Hypothalamus (tissue), 51 donors: ENCODE results near the gene PHETA1.
"Not testable (repeated sequence)": the region's sequence is repeated elsewhere in the genome, so short reads cannot be mapped to it uniquely, and the experiment has no call there.

ENCODE experiments used
- DNase-seq, 51 donors: peaks; one replicate each; lab custom pipeline; 2025; lab: John Stamatoyannopoulos, UW

The PHETA1 gene

GRCh38 chr12:111384596-111384995, 15.7 kb upstream of the PHETA1 start:
- DNase-seq: no peak

- DNase-seq: no peak
Measured at GRCh38 chr12:111379942-111380554, 11.2 kb upstream of the PHETA1 start.

GRCh38 chr12:111377440-111377839, 8.5 kb upstream of the PHETA1 start:
- DNase-seq: no peak

- DNase-seq: not testable (repeated sequence)
Measured at GRCh38 chr12:111373231-111373630, 4.3 kb upstream of the PHETA1 start.

DNA sequence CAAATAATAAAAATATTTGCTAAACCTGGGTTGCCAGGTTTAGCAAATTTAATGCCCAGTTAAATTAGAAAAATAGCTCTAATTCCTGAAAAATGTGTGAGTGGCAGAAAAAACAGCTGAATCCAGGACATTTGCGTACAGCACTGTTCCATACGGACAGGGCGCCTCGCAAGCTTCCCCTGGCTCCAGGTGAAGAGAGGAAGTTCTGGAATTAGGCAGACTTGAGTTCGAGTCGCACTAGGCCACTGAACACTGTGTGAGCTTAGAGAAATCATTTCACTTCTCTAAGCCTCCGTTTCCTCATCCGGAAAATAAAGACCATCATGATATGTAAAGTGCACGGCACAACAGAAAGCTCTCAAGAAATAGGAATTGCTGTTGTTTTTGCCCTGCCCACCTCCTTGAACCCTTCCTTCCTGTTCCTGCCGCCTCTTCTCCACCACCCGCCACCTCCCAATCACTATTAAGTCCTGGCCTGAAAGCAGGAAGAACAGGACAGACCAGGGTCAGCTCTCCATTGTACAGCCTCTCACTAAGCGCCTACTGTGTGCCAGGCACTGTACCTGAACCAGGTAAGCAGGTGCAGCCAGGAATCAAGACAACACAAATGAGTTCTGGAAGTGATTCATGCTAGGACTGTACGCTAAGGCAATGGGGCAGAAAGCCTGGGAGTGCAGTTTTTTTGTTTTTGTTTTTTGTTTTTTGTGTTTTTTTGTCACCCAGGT, 763 bp upstream of the PHETA1 start:
- DNase-seq: no peak

DNA sequence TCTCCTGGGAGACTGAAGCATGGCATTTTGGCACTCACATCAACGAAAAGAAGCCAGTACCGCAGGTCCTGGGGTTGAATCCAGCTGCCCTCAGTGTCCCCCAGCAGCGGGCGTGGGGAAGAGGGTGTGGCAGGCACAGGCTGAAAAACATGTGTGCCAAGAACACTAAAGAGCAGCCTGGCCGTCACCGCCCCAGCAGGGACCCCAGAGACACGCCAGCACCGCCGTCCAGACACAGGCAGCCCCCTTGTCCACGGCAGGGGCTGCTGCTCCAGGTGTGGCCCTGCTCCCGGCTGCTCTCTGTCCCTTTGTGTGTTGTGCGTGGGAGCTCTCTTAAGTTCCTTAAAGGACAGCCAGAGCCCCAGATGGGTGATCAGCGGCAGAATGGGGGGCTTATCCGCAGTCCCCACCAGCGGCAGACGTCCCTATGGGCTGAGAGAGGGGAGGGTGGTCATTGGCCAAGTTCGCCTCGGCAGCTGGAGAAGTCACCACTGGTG, 556 bp downstream of the PHETA1 start:
- DNase-seq: peak in 4 of 51 donors; percentile 5 to 41 (median 22)

- no peak for DNase-seq
Measured at GRCh38 chr12:111367661-111368221, 1.2 kb downstream of the PHETA1 start.

DNA sequence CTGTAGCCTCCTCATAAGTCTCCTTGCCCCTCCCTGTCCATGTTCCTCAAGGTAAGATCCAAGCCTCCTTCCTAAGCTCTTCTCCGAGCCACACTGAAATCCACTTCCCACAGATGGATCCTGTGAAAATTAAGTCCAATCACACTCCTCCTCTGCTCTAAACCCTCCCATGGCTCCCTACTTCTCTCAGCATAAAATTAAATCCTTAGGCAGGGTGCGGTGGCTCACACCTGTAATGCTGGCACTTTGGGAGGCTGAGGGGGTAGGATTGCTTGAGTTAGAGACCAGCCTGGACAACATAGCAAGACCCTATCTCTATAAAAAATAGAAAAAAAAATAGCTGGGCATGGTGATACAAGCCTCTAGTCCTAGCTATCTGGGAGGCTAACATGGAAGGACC, 2.3 kb downstream of the PHETA1 start:
- DNase-seq: no peak

DNA sequence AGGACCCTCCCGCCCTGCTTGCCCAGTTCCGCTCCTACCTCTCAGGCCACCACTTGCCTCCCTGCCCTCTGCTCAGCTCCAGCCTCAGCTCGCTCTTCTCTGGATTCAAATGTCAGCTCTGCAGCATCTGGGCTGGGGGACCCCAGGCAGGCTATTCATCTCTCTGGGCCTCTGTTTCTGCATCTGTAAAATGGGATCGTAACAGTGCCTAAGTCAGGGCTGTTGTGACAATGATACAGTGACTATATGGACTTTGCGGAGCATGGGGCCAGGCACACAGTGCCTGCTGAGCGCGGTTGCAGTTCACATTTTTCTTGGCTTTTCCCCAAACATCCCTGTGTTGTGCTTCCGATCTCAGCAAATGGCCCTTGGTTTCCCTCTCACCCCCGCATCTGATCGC, 2.8 kb downstream of the PHETA1 start:
- no peak for DNase-seq

GRCh38 chr12:111363578-111363977, 5.3 kb downstream of the PHETA1 start:
- DNase-seq: no peak

DNA sequence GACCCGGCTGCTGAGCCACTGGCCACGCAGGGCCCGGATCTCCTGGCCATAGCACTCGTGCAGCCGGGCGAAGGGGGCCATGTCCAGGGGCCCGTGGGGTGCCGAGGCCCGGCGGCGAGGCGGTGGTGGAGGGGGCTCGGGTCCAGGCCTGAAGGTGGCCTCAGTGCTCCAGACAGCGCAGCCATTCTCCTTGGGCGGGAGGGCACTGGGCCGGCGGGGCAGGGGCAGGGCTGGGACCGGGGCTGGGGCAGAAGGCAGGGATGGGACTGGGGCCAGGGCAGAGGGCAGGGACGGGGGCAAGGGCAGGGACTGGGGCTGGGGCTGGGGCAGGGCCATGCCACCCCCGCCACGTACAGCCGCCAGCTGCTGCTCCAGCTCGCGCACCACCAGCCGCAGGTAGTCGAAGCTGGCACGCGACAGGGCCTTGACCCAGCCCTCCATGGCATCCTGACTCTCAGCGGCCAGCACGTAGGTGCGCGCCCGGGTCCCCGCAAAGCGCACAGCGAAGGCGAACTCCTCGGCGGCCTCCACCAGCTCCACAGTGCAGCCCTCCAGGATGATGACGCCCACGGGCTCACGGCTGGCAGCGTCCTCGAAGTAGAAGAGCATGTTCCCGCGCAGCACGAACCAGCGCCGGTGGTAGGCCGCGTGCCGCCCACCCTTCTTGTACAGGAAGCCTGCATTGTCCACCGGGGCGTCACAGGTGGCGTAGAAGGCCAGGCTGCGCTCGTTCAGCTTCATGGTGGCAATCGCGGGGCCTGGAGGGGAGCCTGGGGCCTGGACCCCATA, 6.0 kb downstream of the PHETA1 start:
- DNase-seq: no peak

GRCh38 chr12:111361717-111362576, 6.9 kb downstream of the PHETA1 start:
- no peak for DNase-seq

DNA sequence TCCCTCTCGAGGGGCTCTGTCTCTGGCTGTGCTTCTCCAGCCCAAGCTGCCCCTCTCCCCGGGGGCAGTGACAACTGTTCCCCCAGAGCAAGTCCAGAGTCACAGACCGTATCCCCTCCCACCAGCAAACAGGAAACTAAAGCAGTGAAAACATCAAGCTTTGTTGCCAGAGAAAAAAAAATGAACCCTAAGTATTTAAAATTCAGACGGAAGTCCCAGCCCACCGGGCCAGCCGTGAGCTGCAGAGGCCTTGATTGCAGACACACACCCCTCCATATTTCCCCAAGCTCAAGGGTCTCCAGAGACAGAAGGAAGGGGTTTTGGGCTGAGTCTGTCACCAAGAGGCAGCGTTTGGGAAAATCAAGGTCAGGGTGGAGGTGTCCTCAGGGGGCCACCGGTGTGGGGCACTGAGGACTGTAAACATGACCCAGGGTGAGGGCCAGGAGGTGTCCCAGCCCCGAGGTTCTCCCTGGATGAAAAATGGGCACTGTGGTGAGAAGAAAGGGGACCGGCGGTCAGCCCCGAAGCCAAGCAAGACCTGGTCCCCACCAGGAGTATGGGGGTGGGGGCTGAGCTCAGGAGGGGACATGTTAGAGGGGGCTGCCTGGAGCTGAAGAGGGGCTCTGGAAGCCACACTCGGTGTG, 7.7 kb downstream of the PHETA1 start:
- DNase-seq: no peak

DNA sequence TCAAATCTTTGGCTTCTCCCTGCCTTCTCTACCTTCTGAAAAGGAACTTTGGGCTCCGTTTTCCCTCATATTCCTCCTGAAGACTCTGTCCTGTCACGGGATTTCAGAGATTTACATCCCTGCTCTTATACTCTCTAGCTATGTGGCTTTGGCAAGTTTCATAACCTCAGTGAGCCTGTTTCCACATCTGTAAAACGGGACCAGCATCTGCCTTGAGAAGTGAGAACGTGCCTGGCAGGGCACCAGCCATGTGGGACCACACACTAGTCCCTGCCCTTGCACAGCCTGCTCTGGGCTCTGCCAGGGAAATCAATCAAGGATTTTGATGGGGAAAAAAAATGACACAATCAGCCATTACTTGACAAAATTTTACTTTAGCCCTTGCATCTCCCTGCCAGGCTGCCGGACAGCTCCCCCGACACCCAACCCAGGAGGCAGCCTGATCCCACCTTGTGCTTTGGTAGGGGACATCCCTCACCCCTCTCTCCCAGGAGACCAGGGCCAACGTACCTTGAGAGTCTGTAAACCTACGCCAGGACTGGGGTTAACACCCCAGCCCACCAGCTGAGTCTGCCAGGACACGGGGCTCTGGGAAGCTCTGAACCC, 8.5 kb downstream of the PHETA1 start:
- DNase-seq: no peak

DNA sequence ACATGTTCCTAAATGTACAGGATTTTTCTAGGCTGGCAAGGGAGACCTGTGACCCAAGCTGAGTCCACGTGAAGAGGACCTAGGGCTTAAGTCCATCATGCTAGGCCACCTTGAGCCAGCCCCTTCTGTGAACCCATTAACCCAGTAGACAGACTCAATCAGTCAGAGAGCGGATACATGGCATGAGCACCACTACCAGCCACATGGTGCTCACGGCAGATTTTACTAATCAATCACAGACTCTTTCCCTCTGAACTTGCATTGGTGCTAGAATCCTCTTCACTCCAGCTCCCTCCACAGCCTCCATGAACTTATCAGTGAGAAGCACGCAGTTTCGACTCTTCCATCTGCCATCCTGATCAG, 9.0 kb downstream of the PHETA1 start:
- no peak for DNase-seq

DNA sequence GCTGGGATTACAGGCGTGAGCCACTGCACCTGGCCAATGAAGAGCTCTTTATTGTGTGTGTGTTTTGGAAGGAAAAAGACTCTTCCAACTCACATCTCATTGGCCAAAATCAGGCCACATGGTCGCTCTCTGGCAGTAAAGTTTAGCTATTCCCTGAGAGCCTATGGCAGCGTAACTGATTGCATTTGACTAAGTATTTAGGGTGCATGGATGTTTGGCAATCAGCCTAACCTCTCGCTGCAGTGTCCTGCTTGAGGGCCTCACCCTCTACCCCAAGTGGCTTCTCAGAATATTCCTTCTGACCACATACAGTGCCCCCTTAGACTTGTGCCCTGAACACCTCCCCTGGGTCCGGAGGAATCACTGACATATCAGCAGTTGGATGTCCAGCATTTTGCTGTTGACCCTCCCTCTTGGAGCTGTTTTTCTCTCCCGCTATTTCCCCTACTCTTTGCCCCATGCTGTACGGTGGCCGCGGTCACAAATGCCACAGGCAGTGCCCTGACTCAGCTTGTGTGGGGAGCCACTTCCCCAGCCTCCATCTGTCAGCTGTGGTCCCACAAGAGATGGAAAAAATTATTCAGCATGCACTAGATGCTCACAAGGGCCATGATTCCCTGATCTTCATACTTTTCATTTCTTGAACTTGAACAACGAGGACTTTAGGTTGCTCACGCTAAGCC, 9.5 kb downstream of the PHETA1 start:
- no peak for DNase-seq

GRCh38 chr12:111355201-111355925, 13.5 kb downstream of the PHETA1 start:
- no peak for DNase-seq

DNA sequence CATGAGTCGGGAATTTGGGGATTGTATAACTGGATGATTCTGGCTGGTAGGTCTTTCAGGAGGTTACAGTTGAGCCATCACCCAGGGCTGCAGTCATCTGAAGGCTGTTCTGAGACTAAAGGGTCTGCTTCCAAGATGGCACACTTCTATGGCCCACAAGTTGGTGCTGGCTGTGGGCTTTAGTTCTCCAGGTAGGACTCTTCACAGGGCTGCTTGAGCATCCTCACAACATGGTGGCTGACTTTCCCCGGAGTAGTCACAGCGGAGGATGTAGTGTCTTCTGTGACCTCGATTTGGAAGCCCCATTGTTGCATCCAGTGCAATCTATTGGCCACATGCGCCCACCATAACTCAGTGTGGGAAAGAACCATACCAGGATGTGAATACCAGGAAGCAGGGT, 14.4 kb downstream of the PHETA1 start:
- DNase-seq: no peak
